Measurements from ENCODE around the gene HIF1AN. TPM values are rescaled to one million over a fixed set of nuclear protein-coding genes. Genes with fewer than 3 reads are reported as not detected.

The HIF1AN gene
- total RNA-seq, 2 experiments from 2014 or later: 54.9 to 59.3 TPM

DNA sequence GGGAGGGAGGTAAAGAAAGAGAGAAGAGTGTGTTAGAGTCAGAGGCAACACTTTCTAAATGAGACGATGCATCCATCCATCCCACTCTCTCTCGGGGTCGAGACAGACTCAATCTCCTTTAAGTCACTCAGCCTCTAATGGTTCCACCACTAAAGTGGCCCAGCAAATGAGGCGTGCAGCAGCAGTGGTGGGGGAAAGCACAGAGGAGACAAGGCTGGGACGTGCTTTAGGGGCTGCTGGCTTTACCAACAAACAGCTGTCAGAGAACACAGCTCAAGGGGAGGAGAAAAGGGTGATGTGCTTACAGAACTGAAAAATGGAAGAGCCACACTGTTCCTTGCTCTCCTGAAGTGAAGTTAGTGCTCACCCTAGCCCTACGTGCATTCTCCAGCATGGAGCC, 11.5 kb upstream of the HIF1AN start:
- Mint-ChIP-seq H3K4me3 (no peak overlapping the region), H3K36me3 (ENCODE audit: low read depth) (peaks cover 48% of the 10 kb centered on the region), H3K27ac (no peak overlapping the region), H3K9me3 (no peaks in the 10 kb centered on the region), H3K27me3 (no peaks in the 10 kb centered on the region), H3K4me1 (peaks cover 42% of the 10 kb centered on the region)
- ChIA-PET CTCF (interaction anchor here (1.6 to 14.5 kb wide), 3 partner anchors 11 to 474 kb away, joined by 3 to 170 read pairs (median 7); partner anchors contain the start of gene HIF1AN), POLR2A (no interaction called here)
- DNase-seq: no peak

GRCh38 chr10:100524638-100525037, 11.1 kb upstream of the HIF1AN start:
- H3K9me3 Mint-ChIP-seq: no peaks in the 10 kb centered on the region
- H3K36me3 Mint-ChIP-seq (ENCODE audit: low read depth): peaks cover 47% of the 10 kb centered on the region
- no peaks in the 10 kb centered on the region for H3K27me3 Mint-ChIP-seq
- POLR2A ChIA-PET: no interaction called here
- H3K4me3 Mint-ChIP-seq: no peak overlapping the region
- DNase-seq: no peak
- peaks cover 41% of the 10 kb centered on the region for H3K4me1 Mint-ChIP-seq
- CTCF ChIA-PET: interaction anchor here (1.6 to 14.5 kb wide), 4 partner anchors 11 to 474 kb away, joined by 3 to 170 read pairs (median 7); partner anchors contain the start of gene HIF1AN
- H3K27ac Mint-ChIP-seq: no peak overlapping the region

DNA sequence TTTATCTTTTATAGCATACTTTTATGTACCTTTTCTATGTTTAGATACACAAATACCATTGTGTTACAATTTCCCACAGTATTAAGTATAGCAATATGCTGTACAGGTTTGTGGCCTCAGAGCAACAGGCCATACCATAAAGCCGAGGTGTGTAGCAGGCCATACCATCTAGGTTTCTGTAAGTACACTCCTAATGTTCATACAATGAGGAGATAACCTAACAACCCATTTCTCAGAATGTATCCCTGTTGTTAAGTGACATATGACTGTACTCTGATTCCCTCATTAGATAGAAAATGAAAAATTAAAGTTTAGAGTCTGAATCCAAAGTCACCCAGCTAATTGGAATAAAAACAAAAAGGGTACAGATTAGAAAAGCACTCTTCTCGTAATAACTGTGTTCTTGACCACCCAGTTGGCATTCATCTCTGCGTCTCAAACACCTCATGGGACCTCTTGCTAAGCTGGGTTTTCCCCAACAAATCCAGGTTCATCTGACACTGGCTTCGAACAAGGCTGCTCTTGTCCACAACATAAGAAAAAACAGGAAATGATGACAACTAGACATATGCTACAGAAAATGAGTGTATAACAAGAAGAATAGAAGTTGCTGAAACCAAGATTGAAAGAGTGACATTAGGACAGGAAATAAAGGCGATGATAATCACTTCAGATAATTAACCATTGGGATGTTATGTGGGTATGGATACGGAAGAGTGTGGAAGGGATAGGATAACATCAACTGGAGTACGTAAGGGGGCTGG, 7.4 kb upstream of the HIF1AN start:
- ChIA-PET CTCF (interaction anchor here (1.1 to 14.5 kb wide), 4 partner anchors 7 to 88 kb away, joined by 3 to 170 read pairs (median 9); partner anchors contain the start of gene HIF1AN), POLR2A (interaction anchor here (0.7 kb wide), 1 partner anchor 155 kb away, joined by 3 read pairs; no protein-coding TSS in a partner anchor)
- Mint-ChIP-seq H3K27me3 (no peaks in the 10 kb centered on the region), H3K36me3 (ENCODE audit: low read depth) (peaks cover 46% of the 10 kb centered on the region), H3K27ac (peak overlapping the region; percentile 100), H3K4me1 (peaks cover 47% of the 10 kb centered on the region), H3K4me3 (peak overlapping the region; percentile 100), H3K9me3 (peaks cover 6% of the 10 kb centered on the region)
- DNase-seq: no peak

DNA sequence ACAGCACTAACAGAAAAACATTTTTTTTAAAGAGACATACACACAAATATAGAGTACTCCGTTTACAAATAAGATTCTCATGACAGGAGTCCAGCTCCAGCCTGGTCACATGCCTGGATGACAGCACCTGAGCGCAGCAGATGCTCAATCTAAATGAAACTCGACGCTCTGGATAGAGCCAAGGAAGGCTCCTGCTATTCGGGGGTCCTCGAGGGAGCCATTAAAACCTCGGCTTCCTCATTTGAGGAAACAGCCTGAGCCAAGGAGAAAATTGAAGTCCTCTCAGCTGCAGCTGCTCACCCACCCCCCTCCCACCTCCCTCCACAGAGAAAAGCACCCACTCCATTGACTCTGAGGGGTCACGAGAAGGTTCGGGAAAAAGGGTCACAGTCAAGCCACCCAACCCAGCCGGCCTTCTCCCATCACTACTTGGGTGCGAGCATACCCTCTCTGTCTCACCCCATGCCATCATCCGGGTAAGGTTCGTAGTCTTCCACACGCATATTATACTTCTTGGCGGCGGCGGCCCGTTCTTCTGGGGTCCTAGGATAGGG, 6.7 kb upstream of the HIF1AN start:
- ChIA-PET CTCF (interaction anchor here (1.1 to 14.5 kb wide), 2 partner anchors 16 to 89 kb away, joined by 3 to 170 read pairs; no protein-coding TSS in a partner anchor), POLR2A (no interaction called here)
- Mint-ChIP-seq H3K27ac (peak overlapping the region; percentile 100), H3K9me3 (peaks cover 6% of the 10 kb centered on the region), H3K4me1 (peaks cover 47% of the 10 kb centered on the region), H3K4me3 (peak overlapping the region; percentile 100), H3K36me3 (ENCODE audit: low read depth) (peaks cover 41% of the 10 kb centered on the region), H3K27me3 (no peaks in the 10 kb centered on the region)
- DNase-seq: no peak

DNA sequence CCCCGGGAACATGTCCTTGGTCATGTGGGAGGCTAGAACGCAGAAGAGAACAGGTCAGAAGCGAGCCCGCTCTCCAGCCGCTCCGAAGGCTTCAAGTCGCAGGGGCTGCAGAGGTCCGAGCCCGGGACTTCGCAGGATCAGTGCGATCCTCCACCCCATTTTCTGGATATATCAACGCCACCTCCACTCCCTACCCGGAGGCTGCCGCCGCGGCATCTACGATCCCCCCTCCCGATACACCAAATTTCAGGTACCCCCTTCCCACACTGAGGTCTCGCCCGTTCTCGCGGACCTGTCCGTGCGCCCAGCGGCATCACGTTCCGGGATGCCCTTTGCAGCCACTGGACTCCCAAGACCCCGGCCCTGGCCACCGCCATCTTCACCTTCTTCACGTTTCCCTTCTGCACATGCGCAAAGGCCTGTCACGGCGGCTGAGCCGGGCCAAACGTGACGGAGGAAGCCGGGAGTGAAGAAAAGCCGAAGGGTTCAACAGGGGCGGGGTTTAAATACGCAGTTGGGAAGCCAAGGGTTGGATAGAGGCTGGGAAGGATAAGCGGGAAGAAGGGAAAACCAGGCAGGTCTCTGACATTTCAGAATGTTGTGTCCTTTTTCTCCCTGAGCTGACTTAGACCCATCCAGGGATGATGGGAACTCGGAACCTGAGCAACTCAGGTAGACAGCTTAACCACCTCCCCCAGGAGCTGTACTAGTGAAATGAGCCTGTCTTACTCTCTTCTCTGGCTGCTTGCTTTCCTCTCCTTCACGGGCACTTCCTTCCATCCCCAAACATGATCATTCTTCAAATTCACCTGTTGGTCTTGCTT, 6.1 kb upstream of the HIF1AN start, which contains the start of gene NDUFB8:
Gene NDUFB8 (minus strand): TSS at position 397 of the 824 bp plus-strand sequence. CDS start 20 bp downstream, at position 377.
- Mint-ChIP-seq H3K27me3 (no peaks in the 10 kb centered on the region), H3K9me3 (peaks cover 6% of the 10 kb centered on the region), H3K4me1 (peaks cover 46% of the 10 kb centered on the region), H3K36me3 (ENCODE audit: low read depth) (peaks cover 35% of the 10 kb centered on the region), H3K4me3 (peak within 1 kb of the TSS; percentile 100), H3K27ac (peak within 1 kb of the TSS; percentile 100)
- DNase-seq: peak; percentile 92
- CTCF ChIA-PET: interaction anchor here (1.1 to 14.5 kb wide), 2 partner anchors 17 to 90 kb away, joined by 3 to 170 read pairs; no protein-coding TSS in a partner anchor
- POLR2A ChIA-PET: no interaction called here

DNA sequence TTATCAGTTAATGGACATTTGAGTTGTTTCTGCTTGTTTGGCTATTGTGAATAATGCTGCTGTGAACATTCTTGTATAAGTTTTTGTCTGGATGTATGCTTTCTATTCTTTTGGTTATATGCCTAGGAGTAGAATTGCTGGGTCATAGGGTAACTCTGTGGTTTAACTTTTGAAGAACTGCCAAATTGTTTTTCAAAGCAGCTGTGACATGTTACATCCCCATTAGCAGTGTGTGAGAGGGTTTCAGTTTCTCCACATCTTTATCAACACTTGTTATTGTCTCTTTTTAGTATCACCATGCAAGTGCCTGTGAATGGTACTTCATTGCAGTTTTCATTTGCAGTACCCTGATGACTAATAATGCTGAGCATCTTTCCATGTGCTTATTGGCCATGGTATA, 4.0 kb upstream of the HIF1AN start:
- Mint-ChIP-seq H3K4me1 (peaks cover 33% of the 10 kb centered on the region), H3K27ac (no peak overlapping the region), H3K9me3 (peaks cover 6% of the 10 kb centered on the region), H3K4me3 (no peak overlapping the region), H3K36me3 (ENCODE audit: low read depth) (peaks cover 18% of the 10 kb centered on the region), H3K27me3 (no peaks in the 10 kb centered on the region)
- ChIA-PET POLR2A (no interaction called here), CTCF (interaction anchor here (1.2 to 14.5 kb wide), 3 partner anchors 9 to 19 kb away, joined by 3 to 170 read pairs (median 5); no protein-coding TSS in a partner anchor)
- DNase-seq: no peak

- CTCF ChIA-PET: interaction anchor here (1.1 to 4.8 kb wide), 4 partner anchors 11 to 40 kb away, joined by 3 to 52 read pairs (median 26); partner anchors contain the start of gene SEC31B
- H3K27ac Mint-ChIP-seq: peak overlapping the region; percentile 61
- no peak for DNase-seq
- H3K4me3 Mint-ChIP-seq: no peak overlapping the region
- peaks cover 19% of the 10 kb centered on the region for H3K4me1 Mint-ChIP-seq
- peaks cover 6% of the 10 kb centered on the region for H3K9me3 Mint-ChIP-seq
- POLR2A ChIA-PET: no interaction called here
- H3K36me3 Mint-ChIP-seq (ENCODE audit: low read depth): peaks cover 18% of the 10 kb centered on the region
- H3K27me3 Mint-ChIP-seq: no peaks in the 10 kb centered on the region
These were observed 1.0 kb upstream of the HIF1AN start for GRCh38 chr10:100534726-100535125.

GRCh38 chr10:100535338-100535714, 417 bp upstream of the HIF1AN start:
- Mint-ChIP-seq H3K27ac (no peak overlapping the region), H3K27me3 (no peaks in the 10 kb centered on the region), H3K9me3 (peaks cover 6% of the 10 kb centered on the region), H3K4me1 (peaks cover 13% of the 10 kb centered on the region), H3K36me3 (ENCODE audit: low read depth) (peaks cover 20% of the 10 kb centered on the region), H3K4me3 (no peak overlapping the region)
- ChIA-PET CTCF (interaction anchor here (0.6 to 4.8 kb wide), 28 partner anchors 8 to 494 kb away, joined by 3 to 52 read pairs (median 4); partner anchors contain the start of gene SEC31B), POLR2A (interaction anchor here (0.6 to 1.1 kb wide), 7 partner anchors 21 to 917 kb away, joined by 3 to 4 read pairs (median 3); no protein-coding TSS in a partner anchor)
- DNase-seq: no peak

- no peaks in the 10 kb centered on the region for H3K27me3 Mint-ChIP-seq
- POLR2A ChIA-PET: no interaction called here
- peaks cover 27% of the 10 kb centered on the region for H3K36me3 Mint-ChIP-seq (ENCODE audit: low read depth)
- H3K4me3 Mint-ChIP-seq: no peak overlapping the region
- CTCF ChIA-PET: interaction anchor here (1.1 to 2.3 kb wide), 2 partner anchors 11 to 17 kb away, joined by 3 to 18 read pairs; no protein-coding TSS in a partner anchor
- H3K4me1 Mint-ChIP-seq: peaks cover 5% of the 10 kb centered on the region
- no peak for DNase-seq
- no peaks in the 10 kb centered on the region for H3K9me3 Mint-ChIP-seq
- no peak overlapping the region for H3K27ac Mint-ChIP-seq
These were observed 1.7 kb downstream of the HIF1AN start for GRCh38 chr10:100537475-100537874.

- H3K4me1 Mint-ChIP-seq: no peaks in the 10 kb centered on the region
- H3K36me3 Mint-ChIP-seq (ENCODE audit: low read depth): peaks cover 46% of the 10 kb centered on the region
- no peak for DNase-seq
- no peak overlapping the region for H3K4me3 Mint-ChIP-seq
- no peaks in the 10 kb centered on the region for H3K9me3 Mint-ChIP-seq
- CTCF ChIA-PET: interaction anchor here (0.5 to 1.8 kb wide), 5 partner anchors 9 to 337 kb away, joined by 3 to 5 read pairs (median 4); partner anchors contain the start of gene HIF1AN
- no peaks in the 10 kb centered on the region for H3K27me3 Mint-ChIP-seq
- no peak overlapping the region for H3K27ac Mint-ChIP-seq
- POLR2A ChIA-PET: no interaction called here
These were observed 9.2 kb downstream of the HIF1AN start for GRCh38 chr10:100544950-100545349.

- ChIA-PET POLR2A (no interaction called here), CTCF (interaction anchor here (0.8 to 1.9 kb wide), 5 partner anchors 10 to 69 kb away, joined by 3 to 8 read pairs (median 4); partner anchors contain the start of gene HIF1AN)
- DNase-seq: no peak
- Mint-ChIP-seq H3K4me1 (peaks cover 4% of the 10 kb centered on the region), H3K27me3 (no peaks in the 10 kb centered on the region), H3K36me3 (ENCODE audit: low read depth) (peaks cover 27% of the 10 kb centered on the region), H3K9me3 (no peaks in the 10 kb centered on the region), H3K27ac (no peak overlapping the region), H3K4me3 (no peak overlapping the region)
These were observed 15.5 kb downstream of the HIF1AN start for GRCh38 chr10:100551196-100551595.

DNA sequence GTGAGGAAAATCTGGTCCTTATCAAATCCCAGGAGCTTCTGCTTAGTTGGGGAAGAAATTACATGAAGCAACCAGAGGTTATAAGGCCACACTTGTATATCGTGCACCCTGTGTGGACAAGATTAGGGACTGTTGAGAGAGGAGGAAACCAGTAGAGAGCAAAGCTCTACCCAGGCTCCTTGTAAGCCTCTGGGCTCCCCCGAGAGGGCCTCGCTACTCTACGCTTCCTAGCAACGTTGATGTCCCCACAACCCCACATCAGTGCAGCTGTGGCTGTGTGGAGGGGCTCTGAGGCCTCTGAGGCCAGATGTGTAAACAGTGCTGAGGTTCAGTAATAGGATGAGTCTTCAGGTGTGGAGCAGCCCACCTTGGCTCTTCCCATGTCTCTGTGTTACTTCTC, 16.0 kb downstream of the HIF1AN start:
- ChIA-PET POLR2A (no interaction called here), CTCF (interaction anchor here (1.1 to 1.9 kb wide), 3 partner anchors 9 to 12 kb away, joined by 3 to 8 read pairs (median 4); no protein-coding TSS in a partner anchor)
- H3K27me3 Mint-ChIP-seq: no peaks in the 10 kb centered on the region
- no peak overlapping the region for H3K27ac Mint-ChIP-seq
- no peak overlapping the region for H3K4me3 Mint-ChIP-seq
- peaks cover 4% of the 10 kb centered on the region for H3K4me1 Mint-ChIP-seq
- peaks cover 25% of the 10 kb centered on the region for H3K36me3 Mint-ChIP-seq (ENCODE audit: low read depth)
- DNase-seq: no peak
- no peaks in the 10 kb centered on the region for H3K9me3 Mint-ChIP-seq

Data from activated CD4-positive, alpha-beta T cell treated with anti-CD3 and anti-CD28 coated beads, Interleukin-2, amount 10 ng/mL, durations not matched to agents 7 days and 5 days (primary cell).